Endothelial cell of umbilical vein (primary cell): ENCODE results near the gene KIAA0753. TPM values are rescaled to one million over a fixed set of nuclear protein-coding genes. Genes with fewer than 3 reads are reported as not detected.

Source experiments
- BruUV-seq: library from RNA; stranded (reverse); fragments of 400-500 nt; replicated peaks from 2 replicates; lab custom pipeline; 2021; lab: Mats Ljungman, UMichigan
- CTCF ChIA-PET: fragments of 300-600, 350-600 bp; sonication (Branson Sonifier 250); formaldehyde crosslinking; loops from one replicate; lab custom pipeline; 2021; ENCODE audit warnings: antibody characterized with exemption, inconsistent platforms; lab: Charles Lee
- POLR2A ChIA-PET: fragments of 300-600, 350-600 bp; sonication (Branson Sonifier 250); formaldehyde crosslinking; loops from one replicate; lab custom pipeline; 2021; ENCODE audit warnings: antibody characterized with exemption, inconsistent platforms; lab: Charles Lee
- DNase-seq: peaks from one replicate; pipeline ENCODE4 v3.0.0-alpha.2; 2011; ENCODE audit warnings: low read depth, low spot score
- FAIRE-seq: peaks from 2 replicates; lab custom pipeline; 2011; peaks lifted over from hg19 to GRCh38; lab: Jason Lieb, UNC
- H2AFZ ChIP-seq: 2 replicates; pipeline ENCODE4 v1.6.0; 2012; ENCODE audit warnings: low read depth, low read length, control low read depth, inconsistent platforms
- H3K27ac ChIP-seq: 2 replicates; pipeline ENCODE4 v1.5.1; 2011; ENCODE audit warnings: low read depth, mild to moderate bottlenecking, control low read depth, low read length, moderate library complexity; ENCODE audit not compliant: insufficient read depth
- H3K27me3 ChIP-seq, 2 experiments: 2 replicates each; pipeline versions ENCODE4 v1.6.0 to v1.6.1; 2011; ENCODE audit warnings: low read length in 2 of 2, mixed read lengths in 1 of 2; ENCODE audit not compliant: control insufficient read depth in 2 of 2, insufficient read depth in 2 of 2
- H3K36me3 ChIP-seq, 2 experiments: 2 replicates in 1 of 2; 3 replicates in 1 of 2; pipeline ENCODE4 v1.5.1; 2011; ENCODE audit warnings: low read length in 2 of 2, mild to moderate bottlenecking in 1 of 2, moderate library complexity in 1 of 2; ENCODE audit not compliant: control insufficient read depth in 2 of 2, insufficient read depth in 2 of 2; ENCODE audit errors: extremely low read depth in 1 of 2
- H3K4me1 ChIP-seq: 3 replicates; pipeline ENCODE4 v1.5.1; 2011; ENCODE audit warnings: mild to moderate bottlenecking, low read length; ENCODE audit not compliant: control insufficient read depth, insufficient read depth; ENCODE audit errors: extremely low read depth
- H3K4me2 ChIP-seq: 2 replicates; pipeline ENCODE4 v1.6.1; 2011; ENCODE audit warnings: low read length, control low read depth, mixed read lengths; ENCODE audit not compliant: insufficient read depth
- H3K4me3 ChIP-seq, 3 experiments: fragments of 200-600 bp in 1 of 3; sonication (generic), shearing (Covaris generic) in 1 of 3; replicated peaks in 1 of 3; 2 replicates each; pipeline ENCODE4 v1.5.1; 2011 to 2016; ENCODE audit warnings: control low read depth in 3 of 3, low read length in 3 of 3, mild to moderate bottlenecking in 2 of 3, inconsistent platforms in 1 of 3, low read depth in 1 of 3, moderate library complexity in 1 of 3; ENCODE audit not compliant: insufficient read depth in 1 of 3
- H3K79me2 ChIP-seq: 2 replicates; pipeline ENCODE4 v1.6.0; 2012; ENCODE audit warnings: low read length, inconsistent platforms; ENCODE audit not compliant: control insufficient read depth, insufficient read depth
- H3K9ac ChIP-seq: replicated peaks from 2 replicates; pipeline ENCODE3; 2011; ENCODE audit warnings: low read length, control low read depth; ENCODE audit not compliant: insufficient read depth; ENCODE audit errors: extremely low read depth
- H3K9me1 ChIP-seq: replicated peaks from 3 replicates; pipeline ENCODE4 v1.6.0; 2011; ENCODE audit warnings: mild to moderate bottlenecking, low read length; ENCODE audit not compliant: control insufficient read depth, insufficient read depth; ENCODE audit errors: extremely low read depth
- H3K9me3 ChIP-seq: replicated peaks from 2 replicates; pipeline ENCODE4 v1.5.1; 2012; ENCODE audit warnings: low read length, inconsistent platforms; ENCODE audit not compliant: control insufficient read depth, insufficient read depth
- H4K20me1 ChIP-seq: replicated peaks from 2 replicates; pipeline ENCODE3; 2011; ENCODE audit warnings: mild to moderate bottlenecking, low read length; ENCODE audit not compliant: control insufficient read depth, insufficient read depth; ENCODE audit errors: extremely low read depth
- EZH2 ChIP-seq: IDR thresholded peaks from 2 replicates; pipeline ENCODE4 v1.6.1; 2012; ENCODE audit warnings: borderline replicate concordance, low read depth, mild to moderate bottlenecking, moderate library complexity, low read length, inconsistent platforms; ENCODE audit not compliant: severe bottlenecking
- FOS ChIP-seq: IDR thresholded peaks from 2 replicates; pipeline ENCODE4 v1.6.1; 2011; ENCODE audit warnings: mild to moderate bottlenecking, low read length, moderate library complexity, borderline replicate concordance; ENCODE audit not compliant: insufficient read depth
- GATA2 ChIP-seq: IDR thresholded peaks from 2 replicates; pipeline ENCODE4 v1.7.0; 2011; ENCODE audit warnings: low read depth, mild to moderate bottlenecking, moderate library complexity, mixed read lengths, low read length; ENCODE audit not compliant: insufficient read length, insufficient read depth
- JUN ChIP-seq: IDR thresholded peaks from 2 replicates; pipeline ENCODE4 v1.6.1; 2011; ENCODE audit warnings: borderline replicate concordance, low read depth; ENCODE audit not compliant: insufficient read length, insufficient read depth
- MYC ChIP-seq: IDR thresholded peaks from one replicate; pipeline ENCODE4 v1.6.1; 2011; ENCODE audit warnings: mild to moderate bottlenecking, low read depth, low read length
- POLR2A ChIP-seq: IDR thresholded peaks from 2 replicates; pipeline ENCODE4 v1.6.1; 2012; ENCODE audit warnings: low read depth, mild to moderate bottlenecking, control low read depth, low read length
- POLR2AphosphoS5 ChIP-seq: IDR thresholded peaks from 2 replicates; pipeline ENCODE4 v1.6.1; 2012; ENCODE audit warnings: low read depth, mild to moderate bottlenecking, control low read depth, low read length, moderate library complexity; ENCODE audit not compliant: insufficient read depth
- dilution Hi-C: fragments of 300-500 bp; cut with MboI; formaldehyde crosslinking; loops from one replicate; pipeline ENCODE4 v1.15.0; 2019; ENCODE audit warnings: low sequenced_read_pairs; ENCODE audit not compliant: extremely low pct_ligation_motif_present
- intact Hi-C: fragments of 100-400 bp; cut with micrococcal nuclease; formaldehyde crosslinking; loops from one replicate; pipeline ENCODE4 v1.10.0; 2022
- polyA plus RNA-seq, 4 experiments: library from polyadenylated mRNA; depleted of rRNA in 3 of 4; stranded (reverse) in 3 of 4; unstranded in 1 of 4; fragments of >200 nt; gene quantifications; 2 replicates each; pipeline versions ENCODE4 v1.2.1 to v1.2.3, GENCODE V29; 2011 to 2012; ENCODE audit warnings: missing spikeins in 1 of 4
- total RNA-seq: library from RNA; stranded (reverse); gene quantifications from 2 replicates; pipeline ENCODE4 v1.2.3, GENCODE V29; 2021
- TF ChIP-seq, protein P1 (sequence below): IDR thresholded peaks from 2 replicates; pipeline ENCODE4 v1.6.1; 2011; ENCODE audit not compliant: insufficient read depth, insufficient read length
- TF ChIP-seq, protein P2 (sequence below), 2 donors: IDR thresholded peaks; 1 replicate in 1 of 2; 2 replicates in 1 of 2; pipeline ENCODE4 v1.5.1; 2011; ENCODE audit warnings: low read length in 2 of 2, mild to moderate bottlenecking in 2 of 2, moderate library complexity in 2 of 2, control low read depth in 1 of 2, inconsistent platforms in 1 of 2, low read depth in 1 of 2; ENCODE audit not compliant: insufficient read depth in 1 of 2; ENCODE audit errors: extremely low read depth in 1 of 2

KIAA0753 gene
- total and polyA plus RNA-seq, 2 donors (not counting 3 experiments of a cell fraction or from before 2014, with no cell fraction given), result 5.3 to 23.9 TPM

- no peaks in the 10 kb centered on the region for H3K9me3 ChIP-seq
- DNase-seq (no peak), FAIRE-seq (no peak)
- no peak overlapping the region for H2AFZ ChIP-seq
- H3K4me3 ChIP-seq, result no peak overlapping the region
- intact Hi-C loops (no loop called here), dilution Hi-C loops (no loop called here)
- H3K36me3 ChIP-seq, result no peaks in the 10 kb centered on the region
- CTCF ChIA-PET, result interaction anchor here (0.7 kb wide), 1 partner anchor 96 kb away, joined by 4 read pairs; no protein-coding TSS in a partner anchor
- H3K4me2 ChIP-seq, result no peak overlapping the region
- TF ChIP-seq EZH2 (no peak), FOS (no peak), POLR2AphosphoS5 (no peak), JUN (no peak), MYC (no peak), POLR2A (no peak), GATA2 (no peak)
- TF ChIP-seq, protein P1, sequence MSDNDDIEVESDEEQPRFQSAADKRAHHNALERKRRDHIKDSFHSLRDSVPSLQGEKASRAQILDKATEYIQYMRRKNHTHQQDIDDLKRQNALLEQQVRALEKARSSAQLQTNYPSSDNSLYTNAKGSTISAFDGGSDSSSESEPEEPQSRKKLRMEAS, result no peak
- TF ChIP-seq, protein P2, sequence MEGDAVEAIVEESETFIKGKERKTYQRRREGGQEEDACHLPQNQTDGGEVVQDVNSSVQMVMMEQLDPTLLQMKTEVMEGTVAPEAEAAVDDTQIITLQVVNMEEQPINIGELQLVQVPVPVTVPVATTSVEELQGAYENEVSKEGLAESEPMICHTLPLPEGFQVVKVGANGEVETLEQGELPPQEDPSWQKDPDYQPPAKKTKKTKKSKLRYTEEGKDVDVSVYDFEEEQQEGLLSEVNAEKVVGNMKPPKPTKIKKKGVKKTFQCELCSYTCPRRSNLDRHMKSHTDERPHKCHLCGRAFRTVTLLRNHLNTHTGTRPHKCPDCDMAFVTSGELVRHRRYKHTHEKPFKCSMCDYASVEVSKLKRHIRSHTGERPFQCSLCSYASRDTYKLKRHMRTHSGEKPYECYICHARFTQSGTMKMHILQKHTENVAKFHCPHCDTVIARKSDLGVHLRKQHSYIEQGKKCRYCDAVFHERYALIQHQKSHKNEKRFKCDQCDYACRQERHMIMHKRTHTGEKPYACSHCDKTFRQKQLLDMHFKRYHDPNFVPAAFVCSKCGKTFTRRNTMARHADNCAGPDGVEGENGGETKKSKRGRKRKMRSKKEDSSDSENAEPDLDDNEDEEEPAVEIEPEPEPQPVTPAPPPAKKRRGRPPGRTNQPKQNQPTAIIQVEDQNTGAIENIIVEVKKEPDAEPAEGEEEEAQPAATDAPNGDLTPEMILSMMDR (IDR thresholded peaks at IDR 0.05; ENCODE audit: extremely low read depth in 1 of 2, insufficient read depth in 1 of 2, low read depth in 1 of 2, low read length in 2 of 2), result no peak
- H4K20me1 ChIP-seq, result no peaks in the 10 kb centered on the region
- no peaks in the 10 kb centered on the region for H3K27me3 ChIP-seq
- H3K4me1 ChIP-seq, result peaks cover 14% of the 10 kb centered on the region
- no peak overlapping the region for H3K27ac ChIP-seq
- H3K9me1 ChIP-seq, result no peaks in the 10 kb centered on the region
- BruUV-seq, result no TSS peak
- H3K79me2 ChIP-seq, result no peaks in the 10 kb centered on the region
- POLR2A ChIA-PET, result no interaction called here
- no peak overlapping the region for H3K9ac ChIP-seq
These were observed 69.1 kb downstream of the KIAA0753 start for GRCh38 chr17:6571452-6571781.
